SH-SY5Y (cell line): ENCODE data around the gene DPP6.

Experiments
- GATA2 ChIP-seq: IDR thresholded peaks from 2 replicates; pipeline ENCODE4 v1.6.1; 2011; ENCODE audit warnings: mild to moderate bottlenecking, low read depth, low read length
- GATA3 ChIP-seq: IDR thresholded peaks from 2 replicates; pipeline ENCODE4 v1.6.1; 2011; ENCODE audit warnings: low read depth, mild to moderate bottlenecking, low read length, moderate library complexity

DNA sequence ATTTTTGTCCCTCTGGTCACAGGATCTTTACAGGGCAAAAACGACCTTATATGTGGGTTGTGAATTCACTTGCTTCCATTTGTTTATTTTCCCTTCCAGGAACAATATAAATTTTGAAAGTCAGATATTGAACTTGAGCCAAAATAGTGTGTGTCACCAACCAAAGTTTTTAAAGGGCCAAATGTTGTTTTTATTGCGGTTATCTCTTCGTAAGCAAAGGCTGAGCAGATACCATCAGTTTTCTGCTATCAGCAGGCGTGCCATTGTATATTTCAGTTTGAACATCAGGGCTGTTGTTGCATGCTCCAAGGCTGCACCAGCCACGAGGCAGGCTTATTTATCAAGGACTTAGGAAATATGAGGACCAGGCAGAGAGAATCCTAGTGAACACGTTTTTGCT, 790.4 kb downstream of the DPP6 start:
- TF ChIP-seq GATA2 (peak; percentile 98), GATA3 (peak; percentile 90)
